AG04450 (cell line): ENCODE measurements around the gene LONP1. TPM values are rescaled to one million over a fixed set of nuclear protein-coding genes. Genes with fewer than 3 reads are reported as not detected.

ENCODE experiments used
- CTCF ChIA-PET: fragments of 300-600, 350-600 bp; formaldehyde crosslinking; extraction: SDS; loops from one replicate; lab custom pipeline; 2022; ENCODE audit warnings: antibody characterized with exemption, inconsistent platforms; lab: Charles Lee
- POLR2A ChIA-PET: fragments of 350-600 bp; formaldehyde crosslinking; extraction: SDS; loops from one replicate; lab custom pipeline; 2021; ENCODE audit warnings: antibody characterized with exemption, inconsistent platforms; lab: Yijun Ruan, JAX
- DNase-seq: peaks from one replicate; pipeline ENCODE4 v3.0.0-alpha.2; 2011; ENCODE audit warnings: low read depth, low spot score
- H3K27ac ChIP-seq: one replicate; pipeline ENCODE4 v1.5.1; 2012; ENCODE audit warnings: low read depth, low read length, control low read depth
- H3K27me3 ChIP-seq: one replicate; pipeline ENCODE4 v1.6.0; 2012; ENCODE audit warnings: low read length; ENCODE audit not compliant: control insufficient read depth, insufficient read depth
- H3K4me3 ChIP-seq: 2 replicates; pipeline ENCODE4 v1.5.1; 2011; ENCODE audit warnings: mild to moderate bottlenecking, low read depth, low read length, control low read depth
- H3K9me3 ChIP-seq: 2 replicates; pipeline ENCODE4 v1.5.1; 2012; ENCODE audit warnings: low read length; ENCODE audit not compliant: control insufficient read depth, insufficient read depth
- CTCF ChIP-seq: IDR thresholded peaks from 2 replicates; pipeline ENCODE4 v1.5.1; 2011; ENCODE audit warnings: low read depth, low read length, control low read depth, inconsistent platforms
- polyA plus RNA-seq: library from polyadenylated mRNA; depleted of rRNA; stranded (reverse); fragments of >200 nt; gene quantifications from 2 replicates; pipeline ENCODE4 v1.2.3, GENCODE V29; 2011

LONP1 gene
- polyA plus RNA-seq, 1 experiment, result 37.8 TPM

GRCh38 chr19:5680084-5680436 lies 39.9 kb downstream of the LONP1 start:
- H3K27ac ChIP-seq, result peak overlapping the region; percentile 39
- no peak for DNase-seq

GRCh38 chr19:5679289-5680083 lies 40.5 kb downstream of the LONP1 start:
- H3K27me3 ChIP-seq, result no peaks in the 10 kb centered on the region
- peak overlapping the region; percentile 39 for H3K27ac ChIP-seq
- H3K4me3 ChIP-seq, result peak overlapping the region; percentile 96
- no peak for TF ChIP-seq CTCF
- ChIA-PET CTCF (no interaction called here), POLR2A (interaction anchor here (0.7 kb wide), 1 partner anchor 9 kb away, joined by 3 read pairs; no protein-coding TSS in a partner anchor)
- H3K9me3 ChIP-seq, result peaks cover 4% of the 10 kb centered on the region; the same call in 1 of the 2 replicates
- DNase-seq, result no peak

More at GRCh38 chr19:5680084-5680436, 39.9 kb downstream of the LONP1 start:
- H3K4me3 ChIP-seq, result peak overlapping the region; percentile 96
- H3K9me3 ChIP-seq, result peaks cover 4% of the 10 kb centered on the region; the same call in 1 of the 2 replicates
- no peak for TF ChIP-seq CTCF
- POLR2A ChIA-PET, result interaction anchor here (0.7 kb wide), 1 partner anchor 10 kb away, joined by 3 read pairs; no protein-coding TSS in a partner anchor
- H3K27me3 ChIP-seq, result no peaks in the 10 kb centered on the region
- CTCF ChIA-PET, result no interaction called here

GRCh38 chr19:5678071-5678718 lies 41.8 kb downstream of the LONP1 start:
- Histone ChIP-seq H3K27ac (no peak overlapping the region), H3K27me3 (no peaks in the 10 kb centered on the region), H3K9me3 (peaks cover 4% of the 10 kb centered on the region; the same call in 1 of the 2 replicates), H3K4me3 (no peak overlapping the region)
- ChIA-PET CTCF (no interaction called here), POLR2A (no interaction called here)
- no peak for TF ChIP-seq CTCF
- no peak for DNase-seq

GRCh38 chr19:5677580-5677979 lies 42.4 kb downstream of the LONP1 start:
- no peak for DNase-seq
- ChIA-PET POLR2A (no interaction called here), CTCF (no interaction called here)
- H3K27ac ChIP-seq, result no peak overlapping the region
- no peak for TF ChIP-seq CTCF
- no peaks in the 10 kb centered on the region for H3K27me3 ChIP-seq
- peaks cover 4% of the 10 kb centered on the region; the same call in 1 of the 2 replicates for H3K9me3 ChIP-seq
- H3K4me3 ChIP-seq, result no peak overlapping the region

GRCh38 chr19:5677136-5677535 lies 42.8 kb downstream of the LONP1 start:
- ChIA-PET CTCF (interaction anchor here (0.9 kb wide), 1 partner anchor 10 kb away, joined by 3 read pairs; no protein-coding TSS in a partner anchor), POLR2A (no interaction called here)
- Histone ChIP-seq H3K27ac (no peak overlapping the region), H3K4me3 (no peak overlapping the region), H3K9me3 (peaks cover 4% of the 10 kb centered on the region; the same call in 1 of the 2 replicates), H3K27me3 (no peaks in the 10 kb centered on the region)
- no peak for TF ChIP-seq CTCF
- no peak for DNase-seq
